Nephron progenitor cell (in vitro differentiated cells): Measurements from ENCODE around the gene FAM168A.

Experiments used
- DNase-seq: peaks from one replicate; pipeline ENCODE4 v3.0.0; 2021
- H3K27ac Mint-ChIP-seq: 2 replicates; pipeline ENCODE4 v1.8.0; 2021; ENCODE audit warnings: mild to moderate bottlenecking, moderate library complexity, mixed read lengths
- H3K27me3 Mint-ChIP-seq: 2 replicates; pipeline ENCODE4 v1.8.0; 2021; ENCODE audit warnings: mild to moderate bottlenecking, low read depth, mixed read lengths; ENCODE audit not compliant: poor library complexity
- H3K36me3 Mint-ChIP-seq: 2 replicates; pipeline ENCODE4 v1.8.0; 2021; ENCODE audit warnings: low read depth, mixed read lengths
- H3K4me1 Mint-ChIP-seq: 2 replicates; pipeline ENCODE4 v1.8.0; 2021; ENCODE audit warnings: mixed read lengths
- H3K4me3 Mint-ChIP-seq: 2 replicates; pipeline ENCODE4 v1.8.0; 2021; ENCODE audit warnings: mild to moderate bottlenecking, moderate library complexity, mixed read lengths
- H3K9me3 Mint-ChIP-seq: 2 replicates; pipeline ENCODE4 v1.8.0; 2021; ENCODE audit warnings: mild to moderate bottlenecking, moderate library complexity, mixed read lengths
- TF ChIP-seq, protein P1 (sequence below): fragments of 200-600 bp; sonication (generic); IDR thresholded peaks from 2 replicates; pipeline ENCODE4 v1.5.0; 2021; ENCODE audit warnings: antibody characterized with exemption

Gene FAM168A

DNA sequence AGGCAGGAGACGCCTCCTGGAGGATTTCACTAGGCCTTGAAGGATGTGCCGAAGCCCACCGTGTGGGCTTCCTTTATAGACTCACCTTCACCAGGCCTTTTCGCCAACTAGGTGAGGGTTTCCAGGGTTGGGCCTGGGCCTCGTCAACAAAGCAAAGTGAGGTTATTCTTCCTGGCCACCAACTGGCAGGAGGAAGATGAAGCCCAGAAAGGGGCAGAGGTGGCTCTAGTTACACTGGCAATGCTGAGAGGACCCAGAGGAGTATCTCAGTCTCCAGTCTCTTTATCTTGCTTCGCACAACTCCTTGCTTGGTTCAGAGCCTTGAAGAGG is 222.1 kb downstream of the FAM168A start:
- no peak for DNase-seq
- H3K27me3 Mint-ChIP-seq: peaks cover 14% of the 10 kb centered on the region
- TF ChIP-seq, protein P1, sequence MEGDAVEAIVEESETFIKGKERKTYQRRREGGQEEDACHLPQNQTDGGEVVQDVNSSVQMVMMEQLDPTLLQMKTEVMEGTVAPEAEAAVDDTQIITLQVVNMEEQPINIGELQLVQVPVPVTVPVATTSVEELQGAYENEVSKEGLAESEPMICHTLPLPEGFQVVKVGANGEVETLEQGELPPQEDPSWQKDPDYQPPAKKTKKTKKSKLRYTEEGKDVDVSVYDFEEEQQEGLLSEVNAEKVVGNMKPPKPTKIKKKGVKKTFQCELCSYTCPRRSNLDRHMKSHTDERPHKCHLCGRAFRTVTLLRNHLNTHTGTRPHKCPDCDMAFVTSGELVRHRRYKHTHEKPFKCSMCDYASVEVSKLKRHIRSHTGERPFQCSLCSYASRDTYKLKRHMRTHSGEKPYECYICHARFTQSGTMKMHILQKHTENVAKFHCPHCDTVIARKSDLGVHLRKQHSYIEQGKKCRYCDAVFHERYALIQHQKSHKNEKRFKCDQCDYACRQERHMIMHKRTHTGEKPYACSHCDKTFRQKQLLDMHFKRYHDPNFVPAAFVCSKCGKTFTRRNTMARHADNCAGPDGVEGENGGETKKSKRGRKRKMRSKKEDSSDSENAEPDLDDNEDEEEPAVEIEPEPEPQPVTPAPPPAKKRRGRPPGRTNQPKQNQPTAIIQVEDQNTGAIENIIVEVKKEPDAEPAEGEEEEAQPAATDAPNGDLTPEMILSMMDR: no peak
- H3K4me1 Mint-ChIP-seq: peaks cover 59% of the 10 kb centered on the region
- H3K36me3 Mint-ChIP-seq: no peaks in the 10 kb centered on the region
- no peaks in the 10 kb centered on the region for H3K9me3 Mint-ChIP-seq
- H3K4me3 Mint-ChIP-seq: peak overlapping the region; percentile 71
- H3K27ac Mint-ChIP-seq: peak overlapping the region; percentile 90

DNA sequence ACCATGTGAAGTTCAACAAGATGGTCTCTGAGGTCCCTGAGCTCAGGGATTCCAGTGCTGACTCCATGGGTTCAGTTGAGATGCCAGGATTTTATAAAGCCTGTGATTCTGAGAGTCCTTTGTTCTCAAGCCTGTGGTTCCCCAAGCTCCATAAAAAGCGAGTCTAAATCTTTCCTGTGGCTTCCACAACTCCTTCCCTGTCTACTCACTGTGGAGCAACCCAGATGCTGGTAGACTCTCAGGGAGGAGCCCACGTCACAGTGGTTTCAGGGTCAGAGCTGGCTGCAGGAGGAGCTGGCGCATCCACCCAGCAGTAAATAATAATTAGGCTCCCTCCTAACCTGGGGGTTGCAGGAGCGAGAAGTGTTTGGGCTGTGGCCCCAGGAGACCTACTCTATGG is 223.8 kb downstream of the FAM168A start:
- peaks cover 14% of the 10 kb centered on the region for H3K27me3 Mint-ChIP-seq
- no peaks in the 10 kb centered on the region for H3K9me3 Mint-ChIP-seq
- DNase-seq: no peak
- peak overlapping the region; percentile 64 for H3K27ac Mint-ChIP-seq
- TF ChIP-seq, protein P1: no peak
- no peak overlapping the region for H3K4me3 Mint-ChIP-seq
- peaks cover 47% of the 10 kb centered on the region for H3K4me1 Mint-ChIP-seq
- no peaks in the 10 kb centered on the region for H3K36me3 Mint-ChIP-seq

DNA sequence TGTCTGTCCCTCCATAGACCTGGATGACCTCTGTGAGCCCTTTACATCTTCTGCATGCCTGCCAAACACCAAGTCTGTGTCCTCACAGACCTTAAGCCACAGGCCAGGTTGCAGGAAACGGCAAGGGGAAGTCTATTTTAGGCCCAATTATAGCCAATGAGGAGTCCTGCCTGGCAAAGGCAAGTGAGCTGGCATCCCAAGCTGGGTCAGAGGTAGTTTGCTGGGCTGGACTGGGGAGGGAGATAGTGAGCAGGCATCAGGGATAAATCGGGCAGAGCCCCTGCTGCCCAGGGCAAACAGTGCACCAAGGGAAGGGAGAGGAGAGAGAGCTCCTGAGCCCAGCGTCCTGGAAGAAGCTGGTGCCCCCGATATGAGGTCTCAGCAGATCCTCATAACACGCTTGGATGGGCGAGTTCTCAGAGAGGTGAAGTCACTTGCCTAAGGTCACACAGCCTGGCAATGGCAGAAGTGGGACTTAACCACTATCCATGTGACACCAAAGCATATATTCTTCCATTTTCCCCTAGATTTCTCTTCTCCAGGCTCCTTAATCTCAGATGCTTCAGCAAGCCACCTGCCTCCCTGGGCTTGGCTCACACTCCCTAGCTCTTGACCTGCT is 225.4 kb downstream of the FAM168A start:
- DNase-seq: no peak
- no peak overlapping the region for H3K27ac Mint-ChIP-seq
- peaks cover 9% of the 10 kb centered on the region for H3K36me3 Mint-ChIP-seq
- peaks cover 10% of the 10 kb centered on the region for H3K27me3 Mint-ChIP-seq
- TF ChIP-seq, protein P1: no peak
- H3K4me1 Mint-ChIP-seq: peaks cover 30% of the 10 kb centered on the region
- H3K9me3 Mint-ChIP-seq: no peaks in the 10 kb centered on the region
- no peak overlapping the region for H3K4me3 Mint-ChIP-seq

DNA sequence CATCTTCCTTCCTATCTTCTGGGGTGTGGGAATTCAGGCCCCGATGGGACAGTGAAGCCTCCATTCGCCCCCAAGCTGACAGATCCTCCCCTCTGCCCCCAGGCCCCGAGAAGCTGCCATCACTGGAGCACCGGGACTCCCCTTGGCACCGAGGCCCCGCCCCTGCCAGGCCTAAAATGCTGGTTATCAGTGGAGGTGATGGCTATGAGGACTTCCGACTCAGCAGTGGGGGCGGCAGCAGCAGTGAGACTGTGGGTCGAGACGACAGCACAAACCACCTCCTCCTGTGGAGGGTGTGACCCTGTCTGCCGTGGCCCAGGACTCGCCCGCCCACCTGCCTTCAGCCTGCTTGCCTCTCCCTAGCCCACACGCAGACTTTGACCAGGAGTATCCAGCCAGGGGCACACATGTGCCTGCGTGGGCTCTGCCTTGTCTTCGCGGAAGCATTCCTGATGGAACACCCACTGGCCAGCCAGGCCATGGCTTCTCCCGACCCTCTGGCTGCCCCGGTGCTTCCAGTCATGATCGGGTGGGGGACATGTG is 230.4 kb downstream of the FAM168A start:
- no peaks in the 10 kb centered on the region for H3K9me3 Mint-ChIP-seq
- H3K36me3 Mint-ChIP-seq: peaks cover 34% of the 10 kb centered on the region
- peaks cover 5% of the 10 kb centered on the region for H3K4me1 Mint-ChIP-seq
- DNase-seq: no peak
- no peak overlapping the region for H3K4me3 Mint-ChIP-seq
- no peaks in the 10 kb centered on the region for H3K27me3 Mint-ChIP-seq
- no peak overlapping the region for H3K27ac Mint-ChIP-seq
- TF ChIP-seq, protein P1: no peak

DNA sequence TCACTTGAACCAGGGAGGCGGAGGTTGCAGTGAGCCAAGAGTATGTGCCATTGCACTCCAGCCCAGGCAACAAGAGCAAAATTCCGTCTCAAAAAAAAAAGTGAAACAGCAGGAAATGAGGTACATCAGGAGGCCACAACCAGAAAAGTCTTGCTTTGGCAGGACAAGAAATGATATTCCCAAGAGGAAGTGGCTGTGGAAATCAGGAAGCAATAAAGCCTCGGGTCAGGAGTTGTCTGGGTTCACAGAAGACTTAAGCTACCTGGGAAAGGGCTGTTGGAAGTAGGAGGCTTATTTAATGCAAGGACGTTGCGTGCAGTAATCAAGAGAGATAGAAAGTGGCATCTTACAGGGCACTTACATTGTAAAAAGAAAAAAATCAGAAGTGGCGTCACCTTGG is 231.0 kb downstream of the FAM168A start:
- Mint-ChIP-seq H3K36me3 (peaks cover 36% of the 10 kb centered on the region), H3K4me1 (peaks cover 5% of the 10 kb centered on the region), H3K4me3 (no peak overlapping the region), H3K9me3 (no peaks in the 10 kb centered on the region), H3K27me3 (no peaks in the 10 kb centered on the region), H3K27ac (no peak overlapping the region)
- no peak for DNase-seq
- TF ChIP-seq, protein P1: no peak

DNA sequence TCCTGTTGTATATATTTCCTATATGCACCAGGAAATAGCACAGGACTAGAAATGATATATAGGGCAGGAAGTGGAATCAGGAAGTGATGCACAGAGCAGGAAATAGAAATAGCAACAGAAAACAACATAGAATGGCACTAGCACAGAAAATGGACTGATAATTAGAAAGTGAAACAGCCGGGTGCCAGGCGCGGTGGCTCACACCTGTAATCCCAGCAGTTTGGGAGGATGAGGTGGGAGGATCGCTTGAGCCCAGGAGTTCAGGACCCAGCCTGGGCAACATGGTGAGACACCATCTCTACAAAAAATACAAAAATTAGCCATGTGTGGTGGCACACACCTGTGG is 231.7 kb downstream of the FAM168A start:
- H3K27ac Mint-ChIP-seq: no peak overlapping the region
- no peak for DNase-seq
- H3K9me3 Mint-ChIP-seq: no peaks in the 10 kb centered on the region
- TF ChIP-seq, protein P1: no peak
- peaks cover 39% of the 10 kb centered on the region for H3K36me3 Mint-ChIP-seq
- peaks cover 2% of the 10 kb centered on the region for H3K27me3 Mint-ChIP-seq
- peaks cover 8% of the 10 kb centered on the region for H3K4me1 Mint-ChIP-seq
- H3K4me3 Mint-ChIP-seq: no peak overlapping the region
